Tibial nerve (tissue), 4 donors: ENCODE measurements around the gene C6orf47. TPM values are rescaled to one million over a fixed set of nuclear protein-coding genes. Genes with fewer than 3 reads are reported as not detected.

Source experiments
- DNase-seq, 2 donors: peaks; one replicate each; pipeline ENCODE4 v3.0.0-alpha.2; 2019; ENCODE audit warnings: low spot score in 2 of 2
- H3K27ac ChIP-seq, 4 donors: fragments of 200-600 bp; sonication (generic) in 3 of 4; one replicate each; pipeline ENCODE4 v1.5.1; 2017 to 2019; ENCODE audit warnings: mild to moderate bottlenecking in 1 of 4
- H3K27me3 ChIP-seq, 2 donors: fragments of 200-600 bp; sonication (generic) in 1 of 2; one replicate each; pipeline versions ENCODE4 v1.5.1 to v1.6.0; 2017 to 2019
- H3K36me3 ChIP-seq, 3 donors: fragments of 200-600 bp; sonication (generic); one replicate each; pipeline ENCODE4 v1.5.1; 2018 to 2019
- H3K4me1 ChIP-seq, 4 donors: fragments of 200-600 bp; sonication (generic) in 3 of 4; one replicate each; pipeline ENCODE4 v1.5.1; 2017 to 2019
- H3K4me3 ChIP-seq, 4 donors: fragments of 200-600 bp; sonication (generic) in 3 of 4; one replicate each; pipeline ENCODE4 v1.5.1; 2017 to 2019; ENCODE audit warnings: mild to moderate bottlenecking in 1 of 4, moderate library complexity in 1 of 4
- H3K9me3 ChIP-seq, 4 donors: fragments of 200-600 bp; sonication (generic) in 3 of 4; one replicate each; pipeline ENCODE4 v1.5.1; 2017 to 2019
- EP300 ChIP-seq, 2 donors: sonication (generic); formaldehyde crosslinking; IDR thresholded peaks; one replicate each; pipeline ENCODE4 v1.6.1; 2017; ENCODE audit warnings: antibody characterized with exemption in 2 of 2, mild to moderate bottlenecking in 1 of 2
- POLR2A ChIP-seq, 2 donors: fragments of 450-650 bp; IDR thresholded peaks; one replicate each; pipeline ENCODE4 v1.6.1; 2017; ENCODE audit warnings: antibody characterized with exemption in 2 of 2, mild to moderate bottlenecking in 2 of 2, moderate library complexity in 2 of 2
- WGBS, 2 donors: methylation state at CpG; one replicate each; pipeline ENCODE4 v1.1.5; 2018; 5-methylcytosine and 5-hydroxymethylcytosine counted together
- total RNA-seq, 4 donors: library from RNA; depleted of rRNA; stranded (reverse); fragments of >200 nt; gene quantifications; one replicate each; pipeline ENCODE4 v1.1.0, GENCODE V29; 2016
- TF ChIP-seq, protein P1 (sequence below), 5 experiments: fragments of 200-600 bp in 3 of 5; fragments of 450-650 bp in 2 of 5; sonication (generic) in 3 of 5; IDR thresholded peaks; one replicate each; pipeline ENCODE4 v1.5.1; 2016 to 2019; ENCODE audit warnings: antibody characterized with exemption in 5 of 5, mild to moderate bottlenecking in 3 of 5, moderate library complexity in 2 of 5

Gene C6orf47
- total RNA-seq, 4 donors from 2014 or later: 13.8 to 23.3 (median 20.5) TPM

DNA sequence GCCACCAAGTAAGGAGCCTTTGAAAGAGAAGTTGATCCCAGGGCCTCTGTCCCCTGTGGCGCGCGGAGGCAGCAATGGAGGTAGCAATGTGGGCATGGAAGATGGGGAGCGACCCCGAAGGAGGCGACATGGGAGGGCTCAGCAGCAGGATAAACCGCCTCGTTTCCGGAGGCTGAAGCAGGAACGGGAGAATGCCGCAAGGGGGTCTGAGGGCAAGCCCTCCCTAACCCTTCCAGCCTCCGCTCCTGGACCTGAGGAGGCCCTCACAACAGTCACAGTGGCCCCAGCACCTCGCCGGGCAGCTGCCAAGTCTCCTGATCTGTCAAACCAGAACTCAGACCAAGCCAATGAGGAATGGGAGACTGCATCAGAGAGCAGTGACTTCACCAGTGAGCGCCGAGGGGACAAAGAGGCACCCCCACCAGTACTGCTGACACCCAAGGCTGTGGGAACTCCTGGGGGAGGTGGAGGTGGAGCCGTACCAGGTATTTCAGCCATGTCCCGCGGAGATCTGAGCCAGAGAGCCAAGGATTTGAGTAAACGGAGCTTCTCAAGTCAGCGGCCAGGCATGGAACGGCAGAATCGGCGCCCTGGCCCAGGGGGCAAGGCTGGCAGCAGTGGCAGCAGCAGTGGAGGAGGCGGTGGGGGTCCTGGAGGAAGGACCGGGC lies 28.2 kb downstream of the C6orf47 start:
- Histone ChIP-seq H3K9me3 (no peaks in the 10 kb centered on the region), H3K27ac (peak overlapping the region in 1 of 4 donors; percentile 35), H3K4me3 (no peak overlapping the region), H3K36me3 (peaks cover 0 to 100% (median 57%) of the 10 kb centered on the region in 3 donors), H3K27me3 (no peaks in the 10 kb centered on the region), H3K4me1 (peaks cover 0 to 18% (median 0%) of the 10 kb centered on the region in 4 donors)
- 84 to 85% methylated on average over 25 to 26 of the region's 26 CpGs for WGBS, 2 donors
- TF ChIP-seq, protein P1, sequence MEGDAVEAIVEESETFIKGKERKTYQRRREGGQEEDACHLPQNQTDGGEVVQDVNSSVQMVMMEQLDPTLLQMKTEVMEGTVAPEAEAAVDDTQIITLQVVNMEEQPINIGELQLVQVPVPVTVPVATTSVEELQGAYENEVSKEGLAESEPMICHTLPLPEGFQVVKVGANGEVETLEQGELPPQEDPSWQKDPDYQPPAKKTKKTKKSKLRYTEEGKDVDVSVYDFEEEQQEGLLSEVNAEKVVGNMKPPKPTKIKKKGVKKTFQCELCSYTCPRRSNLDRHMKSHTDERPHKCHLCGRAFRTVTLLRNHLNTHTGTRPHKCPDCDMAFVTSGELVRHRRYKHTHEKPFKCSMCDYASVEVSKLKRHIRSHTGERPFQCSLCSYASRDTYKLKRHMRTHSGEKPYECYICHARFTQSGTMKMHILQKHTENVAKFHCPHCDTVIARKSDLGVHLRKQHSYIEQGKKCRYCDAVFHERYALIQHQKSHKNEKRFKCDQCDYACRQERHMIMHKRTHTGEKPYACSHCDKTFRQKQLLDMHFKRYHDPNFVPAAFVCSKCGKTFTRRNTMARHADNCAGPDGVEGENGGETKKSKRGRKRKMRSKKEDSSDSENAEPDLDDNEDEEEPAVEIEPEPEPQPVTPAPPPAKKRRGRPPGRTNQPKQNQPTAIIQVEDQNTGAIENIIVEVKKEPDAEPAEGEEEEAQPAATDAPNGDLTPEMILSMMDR (IDR thresholded peaks at IDR 0.05): no peak
- TF ChIP-seq EP300 (IDR thresholded peaks at IDR 0.05) (no peak), POLR2A (IDR thresholded peaks at IDR 0.05) (no peak)
- DNase-seq: no peak

DNA sequence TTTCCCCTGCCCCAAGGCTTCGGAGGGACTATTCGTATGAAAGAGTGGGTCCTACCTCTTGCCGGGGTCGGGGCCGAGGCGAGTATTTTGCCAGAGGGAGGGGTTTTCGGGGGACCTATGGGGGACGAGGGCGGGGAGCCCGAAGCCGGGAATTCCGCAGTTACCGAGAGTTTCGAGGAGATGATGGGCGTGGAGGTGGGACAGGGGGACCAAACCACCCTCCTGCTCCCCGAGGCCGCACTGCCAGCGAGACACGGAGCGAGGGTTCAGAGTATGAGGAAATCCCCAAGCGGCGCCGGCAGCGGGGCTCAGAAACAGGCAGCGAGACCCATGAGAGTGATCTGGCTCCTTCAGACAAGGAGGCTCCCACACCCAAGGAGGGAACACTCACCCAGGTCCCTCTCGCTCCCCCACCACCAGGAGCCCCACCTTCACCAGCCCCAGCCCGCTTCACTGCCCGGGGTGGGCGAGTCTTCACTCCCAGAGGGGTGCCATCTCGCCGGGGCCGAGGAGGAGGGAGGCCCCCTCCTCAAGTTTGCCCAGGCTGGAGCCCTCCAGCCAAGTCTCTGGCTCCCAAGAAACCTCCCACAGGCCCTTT lies 28.8 kb downstream of the C6orf47 start:
- peaks cover 0 to 100% (median 55%) of the 10 kb centered on the region in 3 donors for H3K36me3 ChIP-seq

DNA sequence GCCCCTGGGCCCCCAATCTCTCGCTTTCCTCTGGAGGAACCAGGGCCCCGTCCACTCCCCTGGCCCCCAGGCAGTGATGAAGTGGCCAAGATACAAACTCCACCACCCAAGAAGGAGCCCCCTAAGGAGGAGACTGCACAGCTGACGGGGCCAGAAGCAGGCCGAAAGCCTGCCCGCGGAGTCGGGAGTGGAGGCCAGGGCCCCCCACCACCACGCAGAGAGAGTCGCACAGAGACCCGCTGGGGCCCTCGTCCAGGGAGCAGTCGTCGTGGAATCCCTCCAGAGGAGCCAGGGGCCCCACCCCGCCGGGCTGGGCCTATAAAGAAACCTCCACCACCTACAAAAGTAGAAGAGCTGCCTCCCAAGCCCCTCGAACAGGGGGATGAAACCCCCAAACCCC lies 29.4 kb downstream of the C6orf47 start:
- DNase-seq: no peak
- 72 to 74% methylated on average over 8 to 12 of the region's 16 CpGs for WGBS, 2 donors
- Histone ChIP-seq H3K4me1 (peaks cover 0 to 18% (median 0%) of the 10 kb centered on the region in 4 donors), H3K36me3 (peaks cover 0 to 100% (median 55%) of the 10 kb centered on the region in 3 donors), H3K27me3 (no peaks in the 10 kb centered on the region), H3K9me3 (no peaks in the 10 kb centered on the region), H3K4me3 (no peak overlapping the region), H3K27ac (no peak overlapping the region)
- TF ChIP-seq, protein P1 (IDR thresholded peaks at IDR 0.05): no peak
- TF ChIP-seq POLR2A (IDR thresholded peaks at IDR 0.05): no peak

More for the DNA sequence above, 28.8 kb downstream of the C6orf47 start:
- Histone ChIP-seq H3K4me1 (peaks cover 0 to 18% (median 0%) of the 10 kb centered on the region in 4 donors), H3K9me3 (no peaks in the 10 kb centered on the region), H3K27me3 (no peaks in the 10 kb centered on the region), H3K27ac (no peak overlapping the region), H3K4me3 (no peak overlapping the region)
- DNase-seq: no peak
- 85 to 86% methylated on average over 28 to 32 of the region's 32 CpGs for WGBS, 2 donors
- TF ChIP-seq, protein P1 (IDR thresholded peaks at IDR 0.05): no peak
- TF ChIP-seq POLR2A (IDR thresholded peaks at IDR 0.05): no peak
- no peak for TF ChIP-seq EP300 (IDR thresholded peaks at IDR 0.05)

DNA sequence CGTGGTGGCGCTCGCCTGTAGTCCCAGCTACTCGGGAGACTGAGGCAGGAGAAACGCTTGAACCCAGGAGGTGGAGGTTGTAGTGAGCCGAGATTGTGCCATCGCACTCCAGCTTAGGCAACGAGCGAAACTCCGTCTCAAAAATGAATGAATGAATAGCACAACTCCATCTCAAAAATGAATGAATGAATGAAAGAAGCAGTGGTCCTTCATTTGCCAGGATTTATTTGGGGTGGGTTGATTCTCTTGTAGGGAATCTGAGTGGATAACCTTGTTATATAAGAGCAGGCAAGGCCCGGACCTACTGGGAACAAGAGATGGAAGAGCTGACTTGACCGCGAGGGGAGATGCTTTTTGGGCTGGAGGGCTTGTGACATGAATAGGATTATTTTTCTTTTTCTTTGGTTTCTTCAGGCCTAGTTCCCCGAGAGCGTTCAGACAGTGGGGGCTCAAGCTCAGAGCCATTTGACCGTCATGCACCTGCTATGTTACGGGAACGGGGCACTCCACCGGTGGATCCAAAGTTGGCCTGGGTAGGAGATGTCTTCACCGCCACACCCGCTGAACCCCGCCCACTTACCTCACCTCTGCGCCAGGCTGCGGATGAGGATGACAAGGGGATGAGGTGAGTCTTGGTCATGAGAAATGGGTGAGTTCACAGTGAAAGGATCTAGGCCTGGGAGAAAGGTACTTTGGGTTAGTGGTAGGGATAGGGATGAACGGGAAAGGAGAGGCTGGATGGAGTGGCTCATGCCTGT lies 30.2 kb downstream of the C6orf47 start:
- TF ChIP-seq, protein P1 (IDR thresholded peaks at IDR 0.05): no peak
- TF ChIP-seq POLR2A (IDR thresholded peaks at IDR 0.05) (no peak), EP300 (IDR thresholded peaks at IDR 0.05) (no peak)
- WGBS, 2 donors: 90 to 92% methylated on average over 25 of the region's 25 CpGs
- peaks cover under 1 to 100% (median 58%) of the 10 kb centered on the region in 3 donors for H3K36me3 ChIP-seq

More for the DNA sequence above, 30.2 kb downstream of the C6orf47 start:
- Histone ChIP-seq H3K4me3 (no peak overlapping the region), H3K27ac (no peak overlapping the region), H3K9me3 (no peaks in the 10 kb centered on the region), H3K4me1 (peaks cover 0 to 18% (median 0%) of the 10 kb centered on the region in 4 donors), H3K27me3 (no peaks in the 10 kb centered on the region)
- no peak for DNase-seq
